Measurements from ENCODE around the gene RRM2. TPM values are rescaled to one million over a fixed set of nuclear protein-coding genes. Genes with fewer than 3 reads are reported as not detected.
"Not testable (repeated sequence)": the region's sequence is repeated elsewhere in the genome, so short reads cannot be mapped to it uniquely, and the experiment has no call there.

Gene RRM2
- total RNA-seq, 1 experiment from 2014 or later = 170 TPM

DNA sequence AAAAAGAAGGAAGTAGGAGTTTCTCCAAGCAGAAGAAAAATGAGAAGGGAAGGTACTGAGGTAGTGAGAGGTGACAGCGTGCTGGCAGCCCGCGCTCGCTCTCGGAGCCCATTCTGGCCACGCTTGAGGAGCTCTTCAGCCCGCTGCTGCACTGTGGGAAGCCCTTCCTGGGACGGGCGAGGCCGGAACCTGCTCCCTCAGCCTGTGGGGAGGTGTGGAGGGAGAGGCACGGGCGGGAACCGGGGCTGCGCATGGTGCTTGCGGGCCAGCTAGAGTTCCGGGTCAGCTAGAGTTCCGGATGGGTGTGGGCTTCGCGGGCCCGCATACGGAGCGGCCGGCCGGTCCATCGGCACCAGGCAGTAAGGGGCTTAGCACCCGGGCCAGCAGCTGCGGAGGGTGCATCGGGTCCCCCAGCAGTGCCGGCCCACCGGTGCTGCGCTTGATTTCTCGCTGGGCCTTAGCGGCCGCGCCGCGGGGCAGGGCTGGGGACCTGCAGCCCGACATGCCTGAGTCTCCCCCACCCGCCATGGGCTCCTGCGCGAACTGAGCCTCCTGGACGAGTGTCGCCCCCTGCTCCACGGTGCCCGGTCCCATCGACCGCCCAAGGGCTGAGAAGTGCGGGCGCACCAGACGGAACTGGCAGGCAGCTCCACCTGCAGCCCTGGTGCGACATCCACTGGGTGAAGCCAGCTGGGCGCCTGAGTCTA is 31.2 kb upstream of the RRM2 start:
- no peak for DNase-seq (ENCODE audit: low read depth)

DNA sequence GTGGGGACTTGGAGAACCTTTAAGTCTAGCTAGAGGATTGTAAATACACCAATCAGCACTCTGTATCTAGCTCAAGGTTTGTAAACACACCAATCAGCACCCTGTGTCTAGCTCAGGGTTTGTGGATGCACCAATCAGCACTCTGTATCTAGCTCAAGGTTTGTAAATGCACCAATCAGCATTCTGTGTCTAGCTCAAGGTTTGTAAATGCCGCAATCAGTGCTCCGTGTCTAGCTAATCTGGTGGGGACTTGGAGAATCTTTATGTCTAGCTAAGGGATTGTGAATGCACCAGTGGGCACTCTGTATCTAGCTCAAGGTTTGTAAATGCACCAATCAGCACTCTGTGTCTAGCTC is 30.7 kb upstream of the RRM2 start:
- DNase-seq (ENCODE audit: low read depth) = not testable (repeated sequence)

DNA sequence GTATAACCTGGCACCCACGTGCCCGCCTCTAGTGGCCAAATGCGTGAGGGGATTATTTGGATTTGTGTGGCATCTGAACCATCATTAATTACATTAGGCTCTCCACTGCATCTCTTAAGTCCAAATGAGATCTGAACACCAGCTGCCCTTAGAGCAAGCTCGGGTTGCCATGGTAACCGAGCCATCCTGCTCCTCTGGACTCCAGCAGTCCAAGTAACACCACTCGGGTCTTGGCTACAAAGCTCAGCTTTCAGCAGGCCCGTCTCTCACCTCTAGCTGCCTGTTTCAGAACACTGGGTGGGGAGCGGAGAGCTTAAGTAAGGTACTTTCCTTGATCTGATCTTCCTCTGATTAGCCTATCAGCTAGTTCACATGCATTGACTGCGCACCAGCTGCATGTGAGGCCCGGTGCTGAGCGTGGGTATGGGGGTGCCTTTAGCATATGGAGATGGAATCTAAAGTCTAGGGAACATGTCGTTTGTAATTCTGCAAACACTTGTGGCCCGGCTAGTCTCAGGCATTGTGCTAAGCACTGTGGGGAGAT is 28.2 kb upstream of the RRM2 start:
- DNase-seq (ENCODE audit: low read depth) = no peak

DNA sequence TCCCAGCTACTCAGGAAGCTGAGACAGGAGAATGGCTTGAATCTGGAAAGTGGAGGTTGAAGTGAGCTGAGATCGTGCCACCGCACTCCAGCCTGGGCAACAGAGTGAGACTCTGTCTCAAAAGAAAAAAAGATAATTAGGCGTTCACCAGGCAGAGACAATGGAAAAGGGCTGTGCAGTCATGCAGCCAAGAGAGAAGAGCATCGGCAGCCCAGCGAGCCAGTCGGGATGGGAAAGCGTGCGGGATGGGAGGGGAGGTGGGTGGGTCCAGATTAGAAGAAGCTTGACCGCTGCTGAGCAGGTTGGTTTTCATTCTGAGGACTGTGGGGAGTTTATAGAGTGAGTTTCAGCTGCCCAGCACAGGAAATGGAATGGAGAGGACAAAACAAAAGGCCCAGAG is 27.4 kb upstream of the RRM2 start:
- DNase-seq (ENCODE audit: low read depth) = no peak

DNA sequence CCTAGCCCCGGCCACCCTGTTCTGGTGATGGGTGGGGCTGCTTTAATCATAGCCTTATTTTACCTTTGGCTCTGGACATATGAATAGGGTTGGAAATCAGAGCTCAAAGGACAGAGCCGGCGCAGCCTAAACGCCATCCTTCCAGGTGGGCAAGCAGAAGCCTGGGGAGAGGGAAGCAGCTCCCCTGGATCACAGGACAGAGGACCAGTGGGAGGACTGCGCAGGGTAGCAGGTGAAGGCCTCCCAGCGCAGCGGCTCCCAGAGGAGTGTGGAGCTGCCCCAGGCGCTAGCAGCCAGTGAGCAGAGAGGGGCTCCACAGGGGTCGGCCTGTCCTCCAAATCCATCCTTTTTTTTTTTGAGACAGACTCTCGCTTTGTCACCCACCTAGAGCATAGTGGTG is 25.9 kb upstream of the RRM2 start:
- DNase-seq (ENCODE audit: low read depth) = no peak

DNA sequence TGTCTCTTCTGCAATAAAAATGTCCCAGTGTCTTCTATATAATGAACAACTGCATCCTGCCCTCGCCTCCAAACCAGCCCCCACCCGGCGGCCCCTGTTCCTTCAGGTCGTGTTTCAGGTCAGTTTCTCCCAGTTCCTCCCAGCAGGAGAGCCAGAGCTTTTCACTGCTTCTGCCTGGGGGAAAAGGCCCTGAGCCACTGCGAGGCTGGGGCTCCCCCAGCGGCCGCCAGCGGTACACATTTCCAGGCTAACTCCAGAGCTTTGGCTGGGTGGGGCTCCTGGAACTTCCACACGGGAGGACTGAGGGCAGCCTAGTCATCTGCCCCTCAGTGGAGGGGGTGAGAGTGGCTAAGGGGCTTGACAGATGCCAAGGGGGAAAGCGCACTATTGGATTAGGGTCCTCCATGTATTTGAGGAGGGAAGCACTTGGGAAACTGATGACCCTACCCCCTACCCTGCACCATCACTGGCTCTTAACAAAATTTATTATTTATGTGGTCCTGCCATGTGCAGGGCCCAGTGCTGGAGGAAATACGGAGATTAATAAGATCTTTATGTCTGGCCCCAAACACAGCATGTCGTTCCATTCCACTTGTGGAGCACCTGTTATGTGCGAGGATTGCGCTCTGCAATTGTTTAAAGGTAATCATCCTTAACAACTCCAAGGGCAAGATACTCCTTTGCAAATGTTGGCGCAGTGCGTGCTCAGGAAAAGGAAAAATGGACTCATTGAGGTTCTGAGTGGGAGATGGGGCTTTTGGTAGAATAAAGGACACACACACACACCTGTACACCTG is 25.0 kb upstream of the RRM2 start:
- peak; percentile 61 for DNase-seq (ENCODE audit: low read depth)

DNA sequence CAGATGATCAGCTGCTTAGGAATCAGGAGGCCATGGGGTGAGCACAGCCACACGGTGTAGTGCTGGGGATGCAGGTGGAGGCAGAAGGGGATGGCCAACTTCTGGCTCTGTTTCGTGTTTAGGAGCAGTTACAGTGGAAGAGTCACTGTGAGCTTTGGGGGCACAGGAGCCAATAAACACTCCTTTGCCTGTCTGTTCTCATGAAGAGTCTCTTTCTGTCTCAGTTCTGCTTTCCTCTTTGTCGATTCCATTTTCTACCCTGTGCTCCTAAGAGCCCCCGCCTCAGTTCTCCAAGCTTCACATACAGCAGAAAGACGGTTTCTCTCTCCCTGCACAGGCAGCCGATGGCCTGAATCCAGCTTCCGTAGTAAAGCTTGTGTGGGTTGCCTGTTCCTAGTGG is 21.0 kb upstream of the RRM2 start:
- DNase-seq (ENCODE audit: low read depth) = no peak

DNA sequence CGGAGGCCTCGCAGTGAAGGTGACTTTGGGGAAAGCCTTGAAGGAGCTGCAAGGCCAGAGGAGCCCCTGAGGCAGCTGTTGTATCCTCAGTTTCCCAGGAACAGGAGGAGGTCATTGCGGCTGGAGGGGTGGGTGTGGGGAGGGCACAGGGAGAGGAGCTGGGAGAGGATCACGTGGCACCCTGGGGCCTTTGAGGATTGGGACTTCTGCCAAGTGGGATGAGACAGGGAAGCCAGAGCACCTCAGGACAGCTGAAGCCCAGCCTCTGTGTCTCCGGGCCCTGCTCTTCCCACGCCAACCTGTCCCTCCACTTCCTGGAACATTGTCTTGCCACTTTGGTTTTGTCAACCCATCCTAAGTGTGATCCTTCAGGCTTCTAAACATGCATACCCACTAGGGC is 19.4 kb upstream of the RRM2 start:
- peak; percentile 40 for DNase-seq (ENCODE audit: low read depth)

DNA sequence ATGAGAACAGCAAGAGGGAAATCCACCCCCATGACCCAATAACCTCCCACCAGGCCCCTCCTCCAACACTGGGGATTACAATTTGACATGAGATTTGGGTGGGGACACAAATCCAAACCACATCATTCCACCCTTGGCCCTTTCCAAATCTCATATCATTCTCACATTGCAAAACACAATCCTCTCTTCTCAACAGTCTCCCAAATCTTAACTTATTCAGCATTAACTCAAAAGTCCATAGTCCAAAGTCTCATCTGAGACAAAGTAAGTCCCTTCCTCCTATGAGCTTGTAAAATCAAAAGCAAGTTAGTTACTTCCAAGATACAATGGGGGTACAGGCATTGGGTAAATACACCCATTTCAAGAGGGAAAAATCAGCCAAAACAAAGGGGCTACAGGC is 17.6 kb upstream of the RRM2 start:
- DNase-seq (ENCODE audit: low read depth) = not testable (repeated sequence)

DNA sequence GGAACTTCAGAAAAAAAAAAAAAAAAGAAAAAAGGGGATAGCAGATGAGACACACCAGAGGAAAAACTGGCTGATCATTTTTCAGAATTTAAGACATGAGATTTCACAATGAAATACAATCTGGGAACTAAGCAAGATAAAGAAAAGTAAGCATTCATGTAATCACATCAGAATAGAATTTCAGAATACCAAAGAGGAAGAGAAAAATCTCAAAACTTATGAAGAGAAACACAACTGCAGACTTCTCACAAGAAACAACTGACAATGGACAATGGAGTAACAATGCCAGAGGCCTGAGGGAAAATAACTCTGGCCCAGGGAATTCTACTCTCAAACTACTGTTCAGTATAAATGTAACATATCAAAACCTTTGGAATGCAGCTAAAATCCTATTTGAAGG is 13.2 kb upstream of the RRM2 start:
- DNase-seq (ENCODE audit: low read depth) = no peak

DNA sequence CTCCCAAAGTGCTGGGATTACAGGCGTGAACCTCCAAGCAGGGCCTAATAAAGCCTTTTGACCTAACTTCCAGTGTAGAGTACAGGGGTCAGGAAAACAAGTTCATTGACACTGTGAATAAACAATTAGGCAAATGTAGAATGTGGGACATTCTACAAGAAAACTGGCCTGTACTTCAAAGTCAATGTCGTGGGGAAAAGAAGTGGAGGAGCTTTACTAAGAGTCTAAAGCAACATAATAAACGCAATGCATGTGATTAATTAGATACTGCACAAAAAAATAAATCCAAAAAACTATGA is 3.6 kb upstream of the RRM2 start:
- no peak for DNase-seq (ENCODE audit: low read depth)

DNA sequence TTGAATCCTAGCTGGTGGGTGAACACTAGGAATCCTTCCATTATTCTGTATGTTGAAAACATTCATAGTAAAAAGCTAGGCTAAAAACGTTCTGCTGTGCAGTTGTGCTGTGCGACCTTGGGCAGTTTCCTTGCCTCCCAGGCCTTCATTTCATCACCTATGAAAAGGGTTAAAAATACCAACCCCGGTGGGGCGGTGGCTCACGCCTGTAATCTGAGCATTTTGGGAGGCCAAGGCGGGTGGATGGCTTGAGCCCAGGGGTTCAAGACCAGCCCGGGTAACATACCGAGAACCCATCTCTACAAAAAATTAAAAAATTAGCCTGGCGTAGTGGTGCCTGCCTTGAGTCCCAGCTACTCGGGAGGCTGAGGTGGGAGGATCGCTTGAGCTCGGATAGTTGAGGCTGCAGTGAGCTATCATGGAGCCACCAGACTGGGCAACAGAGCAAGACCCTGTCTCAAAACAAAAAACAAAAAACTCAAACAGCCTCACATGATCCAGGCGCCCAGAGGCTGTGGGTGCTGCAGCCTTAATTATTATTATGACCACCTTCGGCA is 2.9 kb upstream of the RRM2 start:
- no peak for DNase-seq (ENCODE audit: low read depth)

DNA sequence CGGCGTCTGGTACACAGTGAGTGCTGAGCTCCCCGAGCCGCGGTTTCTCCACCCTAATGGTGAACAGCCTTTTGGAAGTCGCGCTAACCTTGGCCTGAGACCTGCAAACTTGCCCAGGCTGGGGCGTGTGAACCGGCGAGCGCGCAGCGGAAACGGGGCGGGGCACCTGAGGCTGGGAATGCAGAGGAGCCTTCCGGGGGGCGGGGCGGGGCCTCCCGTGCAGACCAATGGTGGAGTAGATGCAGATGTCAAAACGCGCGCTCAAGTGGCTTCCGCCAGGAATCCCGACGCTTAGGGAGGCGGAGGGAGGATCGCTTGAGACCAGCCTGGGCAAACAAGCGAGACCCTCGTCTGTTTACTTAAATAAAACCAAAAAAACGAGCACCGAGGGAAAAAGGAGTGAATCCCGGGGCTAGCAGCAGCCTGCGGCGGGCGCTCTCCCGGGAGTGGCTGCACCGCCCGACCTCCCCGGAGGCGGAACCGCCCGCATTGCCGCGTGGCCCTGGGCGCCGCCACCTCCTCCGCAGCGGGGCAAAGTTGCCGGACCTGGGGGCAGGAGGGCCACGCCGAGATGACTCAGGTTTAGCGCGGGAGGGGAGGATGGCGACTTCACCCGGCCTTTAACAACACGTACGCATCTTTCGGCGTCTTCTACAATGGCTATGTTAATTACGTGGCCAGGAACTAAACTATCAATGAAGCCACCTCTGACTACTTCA is 2.2 kb upstream of the RRM2 start:
- DNase-seq (ENCODE audit: low read depth) = peak; percentile 94

DNA sequence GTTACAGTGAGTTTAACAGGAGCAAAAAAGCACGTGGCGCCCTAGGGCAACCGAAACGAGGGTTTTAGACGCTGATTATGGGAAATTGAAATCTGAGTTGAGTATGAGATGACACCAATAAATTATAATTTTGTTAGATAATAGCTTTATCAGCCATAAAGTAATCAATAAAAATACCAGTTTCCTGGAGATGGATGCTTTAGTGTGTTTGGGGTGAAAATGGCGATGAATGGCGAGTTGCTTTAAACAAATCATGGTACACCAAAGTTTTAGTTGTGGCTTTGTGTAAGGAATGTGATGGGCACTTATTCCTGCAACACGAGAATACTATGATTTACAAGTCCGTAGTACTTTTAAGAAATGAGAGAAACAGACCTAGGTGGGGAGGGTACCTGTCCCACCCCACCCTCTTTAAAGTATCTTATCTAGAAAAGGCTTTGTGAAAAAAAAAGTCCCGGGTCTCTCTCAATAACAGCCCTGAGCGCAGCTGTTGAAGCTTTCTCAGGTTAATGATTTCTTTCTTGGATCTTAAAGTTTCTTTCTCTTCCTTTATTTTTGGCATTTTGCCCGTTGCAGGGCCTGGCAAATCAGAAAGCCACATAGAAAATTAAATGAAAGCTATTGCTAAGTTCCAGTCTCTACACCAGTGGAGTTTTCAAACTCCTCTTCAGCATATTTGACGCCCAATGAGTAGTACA is 1.5 kb upstream of the RRM2 start:
- DNase-seq (ENCODE audit: low read depth) = peak; percentile 70

DNA sequence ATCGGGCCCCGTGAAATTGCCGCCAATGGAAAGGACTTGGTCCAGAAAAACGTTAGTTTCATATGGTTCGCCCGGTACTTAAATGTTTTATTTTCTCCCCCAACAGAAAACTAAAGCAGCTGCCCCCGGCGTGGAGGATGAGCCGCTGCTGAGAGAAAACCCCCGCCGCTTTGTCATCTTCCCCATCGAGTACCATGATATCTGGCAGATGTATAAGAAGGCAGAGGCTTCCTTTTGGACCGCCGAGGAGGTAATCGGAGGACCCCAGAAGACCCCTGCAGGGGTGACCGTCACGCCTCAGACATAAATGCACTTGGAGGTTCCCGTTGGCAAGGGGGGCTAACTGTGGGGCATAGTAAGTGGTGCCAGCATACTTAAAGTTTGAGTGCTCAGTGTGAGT is 742 bp downstream of the RRM2 start:
- DNase-seq (ENCODE audit: low read depth) = no peak

DNA sequence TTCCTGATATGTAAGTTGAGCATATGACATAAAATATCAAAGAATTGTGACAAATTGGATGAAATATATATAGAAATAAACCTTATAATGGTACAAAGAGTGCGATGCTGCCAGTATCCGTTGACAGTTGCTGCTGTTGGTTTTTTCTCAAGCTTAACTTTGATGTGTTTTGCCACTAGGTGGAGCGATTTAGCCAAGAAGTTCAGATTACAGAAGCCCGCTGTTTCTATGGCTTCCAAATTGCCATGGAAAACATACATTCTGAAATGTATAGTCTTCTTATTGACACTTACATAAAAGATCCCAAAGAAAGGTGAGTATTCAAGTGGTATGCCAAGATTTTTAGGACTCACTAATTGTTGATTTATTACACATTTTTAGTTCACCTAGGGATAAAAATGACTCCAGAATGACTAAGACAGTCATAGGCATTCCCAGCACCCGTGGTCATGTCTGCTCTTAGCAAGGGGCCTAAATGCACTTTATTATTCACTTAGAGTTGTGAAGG is 2.1 kb downstream of the RRM2 start:
- peak; percentile 68 for DNase-seq (ENCODE audit: low read depth)

DNA sequence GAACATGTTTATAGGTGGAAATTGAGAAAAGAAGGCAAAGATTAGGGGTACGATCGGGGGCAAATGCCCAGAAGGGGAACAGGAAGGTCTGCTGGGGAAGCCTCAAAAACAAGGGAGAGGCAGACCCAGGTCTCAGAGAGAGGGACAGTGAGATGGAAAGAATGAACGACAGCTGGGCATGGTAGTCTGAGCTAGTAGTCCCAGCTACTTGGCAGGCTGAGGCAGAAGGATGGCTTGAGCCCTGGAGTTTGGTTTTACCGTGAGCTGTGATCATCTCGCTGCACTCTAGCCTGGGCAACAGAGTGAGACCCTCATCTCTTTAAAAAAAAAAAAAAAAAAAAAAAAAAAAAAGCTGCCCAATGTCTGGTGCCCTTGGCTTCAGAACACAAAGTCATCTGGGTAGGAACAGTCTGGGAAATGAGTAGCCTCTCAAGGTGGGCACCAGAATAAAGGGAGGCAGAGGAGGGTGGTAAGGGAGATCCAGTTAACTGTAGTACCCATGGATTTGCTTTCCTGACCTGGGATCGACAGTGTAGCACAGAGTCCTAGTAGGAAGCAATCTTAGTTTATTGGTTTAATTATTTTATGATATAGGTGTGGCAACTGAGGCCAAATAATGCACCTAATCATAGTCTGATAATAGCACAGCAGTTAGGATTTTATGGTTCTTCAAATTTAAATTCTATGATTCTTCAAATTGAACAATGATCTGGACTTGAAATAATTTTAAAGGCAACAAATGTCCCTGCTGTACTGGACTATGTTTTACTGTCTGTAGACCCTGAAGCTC is 3.5 kb downstream of the RRM2 start:
- no peak for DNase-seq (ENCODE audit: low read depth)

DNA sequence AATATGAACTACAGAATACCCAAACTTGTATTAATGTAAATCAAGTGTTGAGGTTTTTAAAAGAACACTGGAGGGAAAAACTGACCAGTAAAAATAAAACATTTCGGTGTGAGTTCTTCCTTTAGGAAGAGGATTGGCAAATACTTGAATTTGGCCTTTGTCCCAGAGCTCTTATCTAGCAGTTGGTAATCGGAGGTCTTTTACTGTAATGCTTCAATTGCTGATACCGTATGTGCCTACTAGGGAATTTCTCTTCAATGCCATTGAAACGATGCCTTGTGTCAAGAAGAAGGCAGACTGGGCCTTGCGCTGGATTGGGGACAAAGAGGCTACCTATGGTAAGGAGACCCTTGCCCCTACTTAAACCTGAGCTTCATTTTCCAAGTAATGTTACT is 4.1 kb downstream of the RRM2 start:
- no peak for DNase-seq (ENCODE audit: low read depth)

DNA sequence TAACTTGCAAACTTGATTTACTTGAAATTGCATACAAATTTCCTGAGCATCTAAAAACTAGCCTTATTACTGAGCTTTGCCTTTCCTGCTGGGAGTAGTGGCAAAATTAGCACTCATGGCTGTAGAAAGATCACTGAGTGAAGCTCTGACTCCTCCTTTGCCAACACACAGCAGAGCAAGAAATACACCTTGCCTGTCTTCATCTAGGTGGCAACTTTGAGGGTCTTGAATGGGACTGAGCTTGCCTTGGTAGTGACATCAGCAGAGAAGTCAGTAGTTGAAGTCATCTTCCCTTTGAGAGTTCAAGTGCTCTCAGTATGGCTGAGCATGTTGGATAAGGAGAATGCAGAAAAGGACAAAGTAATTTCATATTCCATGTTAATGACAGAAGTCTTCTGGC is 5.9 kb downstream of the RRM2 start:
- no peak for DNase-seq (ENCODE audit: low read depth)

DNA sequence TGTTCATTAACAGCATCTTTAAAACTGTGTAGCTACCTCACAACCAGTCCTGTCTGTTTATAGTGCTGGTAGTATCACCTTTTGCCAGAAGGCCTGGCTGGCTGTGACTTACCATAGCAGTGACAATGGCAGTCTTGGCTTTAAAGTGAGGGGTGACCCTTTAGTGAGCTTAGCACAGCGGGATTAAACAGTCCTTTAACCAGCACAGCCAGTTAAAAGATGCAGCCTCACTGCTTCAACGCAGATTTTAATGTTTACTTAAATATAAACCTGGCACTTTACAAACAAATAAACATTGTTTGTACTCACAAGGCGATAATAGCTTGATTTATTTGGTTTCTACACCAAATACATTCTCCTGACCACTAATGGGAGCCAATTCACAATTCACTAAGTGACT is 7.0 kb downstream of the RRM2 start:
- no peak for DNase-seq (ENCODE audit: low read depth)

DNA sequence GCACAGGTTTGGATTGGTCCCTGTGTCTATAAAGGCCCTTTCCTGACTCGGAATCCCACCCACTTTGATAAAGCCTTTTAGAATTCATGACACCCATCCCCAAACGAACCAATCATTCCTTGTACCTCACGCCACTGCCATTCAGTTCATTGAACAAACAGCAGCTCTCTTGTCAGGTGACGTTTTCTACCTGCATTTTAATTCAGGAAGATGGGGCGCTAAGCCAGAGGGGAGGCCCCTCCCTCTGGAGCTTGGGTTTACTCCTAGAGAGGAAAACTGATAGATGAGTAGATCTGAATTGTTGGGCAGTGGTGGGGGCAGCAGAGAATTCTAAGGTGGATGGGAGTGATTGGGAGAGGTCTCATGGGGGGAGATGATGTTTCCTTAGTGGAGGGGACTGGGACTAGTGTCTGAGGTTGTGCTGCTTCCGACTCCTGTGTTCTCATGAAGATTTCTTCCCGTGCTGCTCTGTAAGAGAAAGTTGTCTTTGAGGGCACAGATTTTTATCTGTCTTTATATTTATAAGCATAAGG is 9.6 kb downstream of the RRM2 start:
- no peak for DNase-seq (ENCODE audit: low read depth)
